Heart right ventricle (tissue), 16 donors: Measurements from ENCODE around the gene RBM6. TPM values are rescaled to one million over a fixed set of nuclear protein-coding genes. Genes with fewer than 3 reads are reported as not detected.

ENCODE experiments used
- ATAC-seq, 8 donors: fragments of 200-7000 bp; cut with Tn5 transposase; one replicate each; pipeline ENCODE4 v1.9.1; 2020; ENCODE audit warnings: mild to moderate bottlenecking in 8 of 8, moderate library complexity in 8 of 8, moderate number of reproducible peaks in 1 of 8
- DNase-seq, 2 donors: peaks; one replicate each; pipeline ENCODE4 v3.0.0-alpha.2; 2020
- H3K27ac ChIP-seq, 10 donors: fragments of 200-600 bp; sonication (generic) in 2 of 10; one replicate each; pipeline versions ENCODE4 v1.5.0 to v1.8.0; 2020 to 2022; ENCODE audit warnings: mild to moderate bottlenecking in 3 of 10
- H3K27me3 ChIP-seq, 7 donors: fragments of 200-600 bp; one replicate each; pipeline ENCODE4 v1.8.0; 2021 to 2022; ENCODE audit warnings: mild to moderate bottlenecking in 2 of 7
- H3K36me3 ChIP-seq, 9 donors: fragments of 200-600 bp; sonication (generic) in 1 of 9; one replicate each; pipeline versions ENCODE4 v1.5.0 to v1.8.0; 2020 to 2022; ENCODE audit warnings: mild to moderate bottlenecking in 2 of 9
- H3K4me1 ChIP-seq, 9 donors: fragments of 200-600 bp; sonication (generic) in 1 of 9; one replicate each; pipeline versions ENCODE4 v1.5.0 to v1.8.0; 2020 to 2022; ENCODE audit warnings: mild to moderate bottlenecking in 4 of 9
- H3K4me3 ChIP-seq, 10 donors: fragments of 200-600 bp; sonication (generic) in 2 of 10; one replicate each; pipeline versions ENCODE4 v1.5.0 to v1.8.0; 2020 to 2022; ENCODE audit warnings: mild to moderate bottlenecking in 7 of 10, moderate library complexity in 2 of 10
- H3K9me3 ChIP-seq, 11 donors: fragments of 200-600 bp in 10 of 11; sonication (generic) in 2 of 11; one replicate each; pipeline versions ENCODE4 v1.5.0 to v1.8.0; 2013 to 2022; ENCODE audit warnings: mild to moderate bottlenecking in 2 of 11, control low read depth in 1 of 11, moderate library complexity in 1 of 11
- WGBS, 2 donors: extraction: QIAGEN DNeasy Blood & Tissue Kit; methylation state at CpG; one replicate each; pipeline ENCODE4 v1.1.7; 2013; ENCODE audit warnings: inconsistent platforms in 1 of 2; 5-methylcytosine and 5-hydroxymethylcytosine counted together
- intact Hi-C, 10 donors: fragments of 100-400 bp; cut with DNase I; formaldehyde crosslinking; loops; one replicate each; pipeline versions ENCODE4 v1.11.1 to v1.14.2; 2022
- polyA plus RNA-seq, 2 donors: library from polyadenylated mRNA; stranded (reverse); fragments of 200-250 nt; gene quantifications; one replicate each; pipeline ENCODE4 v1.2.3, GENCODE V29; 2013
- total RNA-seq, 10 donors: library from RNA; stranded (reverse); fragmentation: NEBNext Ultra II Directional in 3 of 10; extraction: Animal tissue kit (Norgen Biotek cat#: 25700) in 3 of 10; gene quantifications; one replicate each; pipeline versions ENCODE4 v1.2.1 to v1.2.4, GENCODE V29; 2021 to 2023
- TF ChIP-seq, protein P1 (sequence below), 9 donors: fragments of 200-600 bp; sonication (generic) in 2 of 9; IDR thresholded peaks; one replicate each; pipeline versions ENCODE4 v1.5.0 to v1.8.0; 2021 to 2022; ENCODE audit warnings: antibody characterized with exemption in 9 of 9, mild to moderate bottlenecking in 5 of 9, moderate library complexity in 1 of 9
- donor health status: Arrhythmogenic right ventricular cardiomyopathy.
- donor health status: ischemic (EF 13 %, LVEDD 7.1; RV severe dilation, severe dysfunction).
- donor health status: healthy with polysubstance abuse.
- donor health status: DM: no; HTN: yes; CAD: no.
- donor health status: DM: no; HTN: no; CAD: no.
- donor health status: ischemic (EF 25% LVEDD 6.9; RV normal size, moderate dysfunction).
- donor health status: ischemic (EF 25% LVEDD 5.7; RV mildly dilated, moderate dysfunction).
- donor health status: healthy.
- donor health status: DM: yes; HTN: yes; CAD: no.
- donor health status: Ischemic cardiomyopathy.
- donor health status: ischemic (EF 35%, LVEDD 5.7; RV mildly dilated, moderate dysfunction).
- donor health status: nonischemic (EF 11% LVEDD 7.7; RV severe dilation, severe dysfunction).
- donor health status: DM: yes; HTN: yes; CAD: no.
- donor health status: PGD.
- donor health status: ischemic (EF 29% LVEDD 5.4; RV normal size, mild dysfunction).
- donor health status: nonischemic (EF 23%, LVEDD 6.1; RV moderate dilation, normal function).

The RBM6 gene
- total and polyA plus RNA-seq, 12 donors: 26.0 to 208 (median 37.6) TPM

GRCh38 chr3:49924683-49925082 is 15.3 kb upstream of the RBM6 start:
- TF ChIP-seq, protein P1, sequence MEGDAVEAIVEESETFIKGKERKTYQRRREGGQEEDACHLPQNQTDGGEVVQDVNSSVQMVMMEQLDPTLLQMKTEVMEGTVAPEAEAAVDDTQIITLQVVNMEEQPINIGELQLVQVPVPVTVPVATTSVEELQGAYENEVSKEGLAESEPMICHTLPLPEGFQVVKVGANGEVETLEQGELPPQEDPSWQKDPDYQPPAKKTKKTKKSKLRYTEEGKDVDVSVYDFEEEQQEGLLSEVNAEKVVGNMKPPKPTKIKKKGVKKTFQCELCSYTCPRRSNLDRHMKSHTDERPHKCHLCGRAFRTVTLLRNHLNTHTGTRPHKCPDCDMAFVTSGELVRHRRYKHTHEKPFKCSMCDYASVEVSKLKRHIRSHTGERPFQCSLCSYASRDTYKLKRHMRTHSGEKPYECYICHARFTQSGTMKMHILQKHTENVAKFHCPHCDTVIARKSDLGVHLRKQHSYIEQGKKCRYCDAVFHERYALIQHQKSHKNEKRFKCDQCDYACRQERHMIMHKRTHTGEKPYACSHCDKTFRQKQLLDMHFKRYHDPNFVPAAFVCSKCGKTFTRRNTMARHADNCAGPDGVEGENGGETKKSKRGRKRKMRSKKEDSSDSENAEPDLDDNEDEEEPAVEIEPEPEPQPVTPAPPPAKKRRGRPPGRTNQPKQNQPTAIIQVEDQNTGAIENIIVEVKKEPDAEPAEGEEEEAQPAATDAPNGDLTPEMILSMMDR (IDR thresholded peaks at IDR 0.05): no peak
- Histone ChIP-seq H3K4me1 (peaks cover 0 to 14% (median 12%) of the 10 kb centered on the region in 9 donors), H3K9me3 (no peaks in the 10 kb centered on the region), H3K36me3 (peaks cover 0 to 17% (median 0%) of the 10 kb centered on the region in 9 donors), H3K27me3 (no peaks in the 10 kb centered on the region), H3K27ac (no peak overlapping the region), H3K4me3 (no peak overlapping the region)
- intact Hi-C loops: loop anchor here in 1 of 10 donors (5.0 kb wide), 1 partner anchor 137 kb away; the partner anchor contains the start of gene IP6K1
- no peak for ATAC-seq
- WGBS, 2 donors: 87 to 91% methylated on average over 2 of the region's 2 CpGs
- DNase-seq: no peak

DNA sequence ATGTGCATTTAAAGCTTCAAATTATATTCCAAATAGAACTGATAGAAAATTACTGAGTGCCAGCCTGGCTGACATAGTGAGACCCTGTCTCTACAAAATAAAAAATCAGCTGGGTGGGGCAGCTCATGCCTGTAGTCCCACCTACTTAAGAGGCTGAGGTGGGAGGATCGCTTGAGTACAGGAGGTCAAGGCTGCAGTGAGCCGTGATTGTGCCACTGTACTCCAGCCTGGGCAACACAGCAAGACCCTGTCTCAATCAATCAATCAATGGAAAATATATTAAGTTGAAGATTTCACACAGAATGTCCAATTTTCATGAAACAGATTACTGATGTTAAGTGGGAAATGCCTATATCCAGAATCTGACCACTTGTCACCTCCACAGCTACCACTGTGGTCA is 14.5 kb upstream of the RBM6 start:
- intact Hi-C loops: loop anchor here in 1 of 10 donors (5.0 kb wide), 1 partner anchor 138 kb away; the partner anchor contains the start of gene IP6K1
- Histone ChIP-seq H3K27me3 (no peaks in the 10 kb centered on the region), H3K36me3 (peaks cover 0 to 17% (median 0%) of the 10 kb centered on the region in 9 donors), H3K4me1 (peaks cover 0 to 21% (median 17%) of the 10 kb centered on the region in 9 donors), H3K4me3 (no peak overlapping the region), H3K27ac (no peak overlapping the region), H3K9me3 (no peaks in the 10 kb centered on the region)
- DNase-seq (no peak), ATAC-seq (no peak)
- WGBS, 2 donors: 95 to 100% methylated on average over 2 of the region's 2 CpGs
- TF ChIP-seq, protein P1 (IDR thresholded peaks at IDR 0.05): no peak

DNA sequence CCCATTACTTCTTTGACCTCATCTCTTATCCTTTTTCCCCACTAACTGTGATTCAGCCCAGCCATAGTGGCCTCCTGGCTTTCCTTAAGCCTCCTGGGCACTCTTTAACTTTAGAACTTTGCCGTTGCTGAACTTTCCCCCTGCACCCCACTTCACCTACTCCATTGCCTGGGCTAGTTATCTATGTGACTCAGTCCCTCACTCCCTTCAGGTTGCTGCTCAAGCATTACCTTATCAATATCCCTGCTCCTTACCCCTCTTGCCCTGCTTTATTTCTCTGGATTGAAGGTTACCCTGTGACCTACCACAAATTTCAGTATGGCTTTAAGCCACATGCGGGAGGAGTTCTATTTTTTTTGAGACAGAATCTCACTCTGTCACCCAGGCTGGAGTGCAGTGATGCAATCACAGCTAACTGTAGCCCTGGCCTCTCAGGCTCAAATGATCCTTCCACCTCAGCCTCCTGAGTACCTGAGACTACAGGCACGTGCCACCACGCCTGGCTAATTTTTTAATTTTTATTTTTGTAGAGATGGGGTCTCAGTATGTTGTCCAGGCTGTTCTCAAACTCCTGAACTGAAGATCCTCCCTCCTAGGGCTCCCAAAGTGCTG is 13.7 kb upstream of the RBM6 start:
- WGBS, 2 donors: 85 to 89% methylated on average over 4 of the region's 4 CpGs
- ATAC-seq: no peak
- H3K4me3 ChIP-seq: no peak overlapping the region
- intact Hi-C loops: loop anchor here in 1 of 10 donors (5.0 kb wide), 1 partner anchor 139 kb away; the partner anchor contains the start of gene IP6K1
- peaks cover 0 to 17% (median 0%) of the 10 kb centered on the region in 9 donors for H3K36me3 ChIP-seq
- DNase-seq: no peak
- no peak overlapping the region for H3K27ac ChIP-seq
- TF ChIP-seq, protein P1 (IDR thresholded peaks at IDR 0.05): no peak
- no peaks in the 10 kb centered on the region for H3K9me3 ChIP-seq
- H3K27me3 ChIP-seq: no peaks in the 10 kb centered on the region
- H3K4me1 ChIP-seq: peaks cover 0 to 29% (median 21%) of the 10 kb centered on the region in 9 donors

DNA sequence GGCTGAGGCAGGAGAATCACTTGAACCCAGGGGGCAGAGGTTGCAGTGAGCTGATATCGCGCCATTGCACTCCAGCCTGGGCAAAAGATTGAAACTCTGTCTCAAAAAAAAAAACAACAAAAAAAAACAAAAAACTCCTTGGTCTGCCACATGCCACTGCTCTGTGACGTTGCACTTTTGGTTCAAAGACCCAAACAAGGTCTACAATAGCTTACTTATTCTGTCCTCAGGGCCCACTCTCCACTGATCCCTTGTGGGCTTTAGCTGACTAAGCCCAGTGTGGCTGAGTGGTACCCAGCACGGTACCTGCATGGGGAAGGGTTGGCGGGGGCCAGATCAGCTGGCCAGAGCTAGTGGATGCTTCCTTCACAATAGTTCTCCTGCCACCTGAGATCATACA is 12.2 kb upstream of the RBM6 start:
- H3K4me3 ChIP-seq: no peak overlapping the region
- no peaks in the 10 kb centered on the region for H3K9me3 ChIP-seq
- H3K4me1 ChIP-seq: peaks cover 0 to 35% (median 21%) of the 10 kb centered on the region in 9 donors
- no peaks in the 10 kb centered on the region for H3K27me3 ChIP-seq
- ATAC-seq (no peak), DNase-seq (no peak)
- intact Hi-C loops: loop anchor here in 1 of 10 donors (5.0 kb wide), 1 partner anchor 140 kb away; the partner anchor contains the start of gene IP6K1
- H3K36me3 ChIP-seq: peaks cover 0 to 17% (median 0%) of the 10 kb centered on the region in 9 donors
- 95 to 96% methylated on average over 5 of the region's 5 CpGs for WGBS, 2 donors
- TF ChIP-seq, protein P1 (IDR thresholded peaks at IDR 0.05): no peak
- H3K27ac ChIP-seq: no peak overlapping the region
